ENCODE data around the gene PLCB4.

Gene PLCB4

DNA sequence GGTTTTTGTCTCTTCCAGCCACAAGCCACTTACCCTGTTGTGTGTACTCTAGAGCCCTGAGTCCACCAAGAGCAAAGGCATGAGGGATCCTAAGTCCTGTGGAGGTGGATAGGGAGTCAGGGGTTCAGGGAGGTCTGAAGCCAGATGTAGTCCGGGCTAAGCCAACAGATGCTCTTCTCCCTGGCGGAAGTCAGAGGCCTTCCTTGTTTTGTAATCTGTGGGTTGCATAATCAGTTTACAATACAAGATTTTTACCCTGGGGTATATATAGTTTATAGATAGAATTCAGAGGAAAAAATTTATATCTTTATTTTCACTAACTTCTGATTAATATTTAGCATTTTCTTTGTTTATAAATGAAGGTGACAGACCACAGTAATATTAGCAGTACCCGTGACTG is 454.7 kb downstream of the PLCB4 start:
- DNase-seq (ENCODE audit: low spot score) = no peak
